ENCODE data around the gene CELA2A.

Gene CELA2A

DNA sequence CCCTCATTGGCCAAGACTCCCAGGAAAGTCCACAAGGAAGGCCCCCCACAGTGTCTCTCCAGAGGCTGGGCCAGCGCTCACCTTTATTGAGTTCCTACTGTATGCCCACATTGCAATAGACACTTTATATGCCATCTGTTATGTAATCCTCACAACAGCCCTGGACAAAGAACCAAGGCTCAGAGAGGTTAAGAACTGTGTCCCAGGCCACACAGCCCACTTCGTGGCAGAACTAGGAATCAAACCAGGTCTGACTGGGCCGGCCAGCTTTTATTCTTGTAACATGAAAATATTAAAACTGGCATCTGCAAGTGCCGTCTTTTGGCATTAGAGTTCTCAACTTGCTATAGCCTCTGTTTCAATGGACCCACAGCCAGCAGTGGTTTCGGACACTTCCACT, 13.8 kb upstream of the CELA2A start:
- Histone ChIP-seq H3K9ac (ENCODE audit: low read length) (no peak overlapping the region), H3K18ac (ENCODE audit: low read length) (no peak overlapping the region), H2BK120ac (ENCODE audit: low read depth, low read length) (no peak overlapping the region), H3K27me3 (ENCODE audit: insufficient read depth, low read length, poor library complexity) (no peaks in the 10 kb centered on the region), H2AK5ac (ENCODE audit: low read length) (no peak overlapping the region), H3K36me3 (ENCODE audit: control insufficient read depth, insufficient read depth, low read length) (no peaks in the 10 kb centered on the region), H3K4me3 (ENCODE audit: low read length) (no peak overlapping the region), H3K79me1 (ENCODE audit: low read length) (no peaks in the 10 kb centered on the region), H3K4ac (ENCODE audit: low read depth, low read length) (no peak overlapping the region), H2BK5ac (ENCODE audit: low read length) (no peak overlapping the region), H2BK15ac (replicated peaks; ENCODE audit: low read depth) (no peak overlapping the region), H3K79me2 (ENCODE audit: control insufficient read depth, insufficient read depth, low read length) (no peaks in the 10 kb centered on the region), H3K4me2 (ENCODE audit: low read length) (no peak overlapping the region), H3K23ac (ENCODE audit: low read length) (no peak overlapping the region), H4K8ac (ENCODE audit: low read depth, low read length) (no peak overlapping the region), H3K56ac (ENCODE audit: low read length) (no peak overlapping the region), H3K27ac (ENCODE audit: low read depth, low read length) (no peak overlapping the region), H3K4me1 (ENCODE audit: control insufficient read depth, low read depth, low read length) (no peaks in the 10 kb centered on the region), H4K5ac (ENCODE audit: low read length) (no peak overlapping the region)
- no peak for DNase-seq
- WGBS (ENCODE audit: extremely low coverage, insufficient coverage, low lambda C conversion rate): no CpG with 5 or more reads among the region's 5 CpGs

DNA sequence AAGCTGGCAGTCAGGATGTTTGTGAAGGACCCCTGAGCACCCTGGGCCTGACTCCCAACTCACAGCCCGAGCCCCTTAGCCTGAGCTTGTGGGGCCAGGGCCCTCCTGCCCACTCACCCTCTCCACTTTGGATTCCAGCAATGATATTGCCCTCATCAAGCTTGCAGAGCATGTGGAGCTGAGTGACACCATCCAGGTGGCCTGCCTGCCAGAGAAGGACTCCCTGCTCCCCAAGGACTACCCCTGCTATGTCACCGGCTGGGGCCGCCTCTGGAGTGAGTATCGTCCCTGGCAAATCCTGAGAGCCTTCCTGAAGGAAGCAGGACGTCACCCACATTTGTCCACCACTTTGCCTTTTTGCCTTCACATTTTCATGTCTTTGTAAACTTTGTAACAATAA, 13.3 kb upstream of the CELA2A start:
- Histone ChIP-seq H3K36me3 (ENCODE audit: control insufficient read depth, insufficient read depth, low read length) (no peaks in the 10 kb centered on the region), H3K79me2 (ENCODE audit: control insufficient read depth, insufficient read depth, low read length) (no peaks in the 10 kb centered on the region), H3K27me3 (ENCODE audit: insufficient read depth, low read length, poor library complexity) (no peaks in the 10 kb centered on the region), H3K23ac (ENCODE audit: low read length) (no peak overlapping the region), H3K27ac (ENCODE audit: low read depth, low read length) (no peak overlapping the region), H2AK5ac (ENCODE audit: low read length) (no peak overlapping the region), H3K4me2 (ENCODE audit: low read length) (no peak overlapping the region), H3K9ac (ENCODE audit: low read length) (no peak overlapping the region), H3K4ac (ENCODE audit: low read depth, low read length) (no peak overlapping the region), H4K5ac (ENCODE audit: low read length) (no peak overlapping the region), H3K4me3 (ENCODE audit: low read length) (no peak overlapping the region), H4K8ac (ENCODE audit: low read depth, low read length) (no peak overlapping the region), H3K4me1 (ENCODE audit: control insufficient read depth, low read depth, low read length) (no peaks in the 10 kb centered on the region), H2BK5ac (ENCODE audit: low read length) (no peak overlapping the region), H3K18ac (ENCODE audit: low read length) (no peak overlapping the region), H2BK120ac (ENCODE audit: low read depth, low read length) (no peak overlapping the region), H3K79me1 (ENCODE audit: low read length) (no peaks in the 10 kb centered on the region), H2BK15ac (replicated peaks; ENCODE audit: low read depth) (no peak overlapping the region), H3K56ac (ENCODE audit: low read length) (no peak overlapping the region)
- WGBS (ENCODE audit: extremely low coverage, insufficient coverage, low lambda C conversion rate): no CpG with 5 or more reads among the region's 5 CpGs
- DNase-seq: no peak

DNA sequence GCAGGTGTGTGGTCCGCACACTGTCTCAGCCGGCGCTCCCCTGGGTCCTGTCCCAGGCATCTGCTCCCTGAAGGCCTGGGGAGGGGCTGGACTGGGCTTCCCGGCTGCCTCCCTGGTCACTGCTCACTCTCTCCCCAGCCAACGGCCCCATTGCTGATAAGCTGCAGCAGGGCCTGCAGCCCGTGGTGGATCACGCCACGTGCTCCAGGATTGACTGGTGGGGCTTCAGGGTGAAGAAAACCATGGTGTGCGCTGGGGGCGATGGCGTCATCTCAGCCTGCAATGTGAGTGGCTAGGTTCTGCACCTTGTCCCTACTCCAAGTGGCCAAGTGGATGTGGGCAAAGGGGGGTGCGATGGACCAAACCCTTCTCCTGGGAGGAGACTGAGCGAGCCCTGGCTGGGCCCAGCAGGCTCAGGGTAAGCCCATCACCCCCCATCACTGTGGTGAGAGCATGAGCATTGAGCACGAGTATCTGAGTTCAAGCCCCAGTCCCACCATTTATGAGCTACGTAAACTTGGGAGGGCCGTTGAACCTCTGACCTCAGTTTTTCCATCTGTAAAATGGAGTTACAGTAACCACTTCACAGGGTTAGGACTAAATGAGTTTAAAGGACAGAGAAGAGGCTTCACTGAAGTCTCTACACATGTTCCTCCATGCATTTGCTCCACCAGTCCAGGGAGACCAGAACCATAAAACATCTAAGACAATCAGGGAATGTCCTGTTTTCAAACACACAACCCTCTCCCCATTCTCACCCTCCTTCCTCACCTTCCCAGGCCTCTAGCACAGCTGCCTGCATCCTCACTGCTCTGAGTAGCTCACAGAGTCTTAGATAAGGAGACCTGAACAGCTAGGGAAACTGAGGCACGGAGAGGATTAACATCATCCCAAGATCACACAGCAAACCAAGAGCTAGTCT, 11.8 kb upstream of the CELA2A start:
- Histone ChIP-seq H4K8ac (ENCODE audit: low read depth, low read length) (no peak overlapping the region), H3K4me1 (ENCODE audit: control insufficient read depth, low read depth, low read length) (no peaks in the 10 kb centered on the region), H3K4me2 (ENCODE audit: low read length) (no peak overlapping the region), H2BK15ac (replicated peaks; ENCODE audit: low read depth) (no peak overlapping the region), H3K56ac (ENCODE audit: low read length) (no peak overlapping the region), H3K79me1 (ENCODE audit: low read length) (no peaks in the 10 kb centered on the region), H3K9ac (ENCODE audit: low read length) (no peak overlapping the region), H3K27ac (ENCODE audit: low read depth, low read length) (no peak overlapping the region), H4K5ac (ENCODE audit: low read length) (no peak overlapping the region), H2AK5ac (ENCODE audit: low read length) (no peak overlapping the region), H3K4me3 (ENCODE audit: low read length) (no peak overlapping the region), H2BK120ac (ENCODE audit: low read depth, low read length) (no peak overlapping the region), H3K27me3 (ENCODE audit: insufficient read depth, low read length, poor library complexity) (no peaks in the 10 kb centered on the region), H3K23ac (ENCODE audit: low read length) (no peak overlapping the region), H3K4ac (ENCODE audit: low read depth, low read length) (no peak overlapping the region), H2BK5ac (ENCODE audit: low read length) (no peak overlapping the region), H3K79me2 (ENCODE audit: control insufficient read depth, insufficient read depth, low read length) (no peaks in the 10 kb centered on the region), H3K18ac (ENCODE audit: low read length) (no peak overlapping the region), H3K36me3 (ENCODE audit: control insufficient read depth, insufficient read depth, low read length) (no peaks in the 10 kb centered on the region)
- no CpG with 5 or more reads among the region's 17 CpGs for WGBS (ENCODE audit: extremely low coverage, insufficient coverage, low lambda C conversion rate)
- DNase-seq: no peak

DNA sequence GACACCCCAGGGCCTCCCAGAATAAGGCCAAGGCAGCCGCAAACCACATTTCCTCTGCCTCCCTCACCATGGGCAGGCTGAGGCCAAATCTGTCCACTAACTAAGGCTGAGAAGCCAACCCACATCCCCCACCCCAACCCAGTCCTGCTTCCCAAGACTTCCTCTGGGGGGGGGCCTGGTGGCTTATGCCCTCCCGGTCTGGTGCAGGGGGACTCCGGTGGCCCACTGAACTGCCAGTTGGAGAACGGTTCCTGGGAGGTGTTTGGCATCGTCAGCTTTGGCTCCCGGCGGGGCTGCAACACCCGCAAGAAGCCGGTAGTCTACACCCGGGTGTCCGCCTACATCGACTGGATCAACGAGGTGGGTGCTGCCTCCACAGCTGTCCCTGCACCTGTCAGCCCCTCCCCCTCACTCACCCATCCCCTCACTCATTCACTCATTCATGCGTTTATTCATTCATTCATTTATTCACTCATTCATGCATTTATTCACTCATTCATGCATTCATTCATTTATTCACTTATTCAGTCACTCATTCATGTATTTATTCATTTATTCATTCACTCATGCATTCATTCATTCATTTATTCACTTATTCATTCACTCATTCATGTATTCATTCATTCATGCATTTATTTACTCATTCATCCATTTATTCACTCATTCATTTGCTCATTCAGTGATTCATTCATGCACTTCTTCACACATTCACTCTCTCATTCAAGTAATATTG, 11.0 kb upstream of the CELA2A start:
- DNase-seq: no peak
- Histone ChIP-seq H4K8ac (ENCODE audit: low read depth, low read length) (no peak overlapping the region), H3K36me3 (ENCODE audit: control insufficient read depth, insufficient read depth, low read length) (no peaks in the 10 kb centered on the region), H3K27ac (ENCODE audit: low read depth, low read length) (no peak overlapping the region), H2AK5ac (ENCODE audit: low read length) (no peak overlapping the region), H3K18ac (ENCODE audit: low read length) (no peak overlapping the region), H3K9ac (ENCODE audit: low read length) (no peak overlapping the region), H3K56ac (ENCODE audit: low read length) (no peak overlapping the region), H2BK120ac (ENCODE audit: low read depth, low read length) (no peak overlapping the region), H3K4me3 (ENCODE audit: low read length) (no peak overlapping the region), H3K4me2 (ENCODE audit: low read length) (no peak overlapping the region), H2BK15ac (replicated peaks; ENCODE audit: low read depth) (no peak overlapping the region), H3K4me1 (ENCODE audit: control insufficient read depth, low read depth, low read length) (no peaks in the 10 kb centered on the region), H4K5ac (ENCODE audit: low read length) (no peak overlapping the region), H3K23ac (ENCODE audit: low read length) (no peak overlapping the region), H3K27me3 (ENCODE audit: insufficient read depth, low read length, poor library complexity) (no peaks in the 10 kb centered on the region), H2BK5ac (ENCODE audit: low read length) (no peak overlapping the region), H3K79me1 (ENCODE audit: low read length) (no peaks in the 10 kb centered on the region), H3K4ac (ENCODE audit: low read depth, low read length) (no peak overlapping the region), H3K79me2 (ENCODE audit: control insufficient read depth, insufficient read depth, low read length) (no peaks in the 10 kb centered on the region)
- no CpG with 5 or more reads among the region's 14 CpGs for WGBS (ENCODE audit: extremely low coverage, insufficient coverage, low lambda C conversion rate)

DNA sequence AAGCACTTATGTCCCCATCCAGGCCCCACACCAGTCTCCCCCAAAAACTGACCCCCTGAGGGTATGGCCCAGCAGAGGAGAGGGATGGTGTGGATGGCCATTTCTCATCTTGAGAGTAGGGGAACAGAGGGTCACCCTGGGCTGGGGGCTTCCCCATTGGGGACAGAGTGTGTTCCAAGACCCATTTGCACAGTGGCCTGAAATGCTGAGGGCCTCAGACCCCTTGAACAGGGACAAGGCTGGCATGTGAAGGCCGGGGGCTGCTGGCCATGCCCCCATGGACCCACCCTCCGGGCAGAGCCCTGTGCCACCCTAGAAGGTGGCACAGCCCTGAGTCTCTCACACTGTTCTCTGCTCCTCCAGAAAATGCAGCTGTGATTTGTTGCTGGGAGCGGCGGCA, 10.3 kb upstream of the CELA2A start:
- no peaks in the 10 kb centered on the region for H3K36me3 ChIP-seq (ENCODE audit: control insufficient read depth, insufficient read depth, low read length)
- WGBS (ENCODE audit: extremely low coverage, insufficient coverage, low lambda C conversion rate): no CpG with 5 or more reads among the region's 4 CpGs
- H3K18ac ChIP-seq (ENCODE audit: low read length): no peak overlapping the region
- DNase-seq: no peak
- no peak overlapping the region for H2BK5ac ChIP-seq (ENCODE audit: low read length)
- no peak overlapping the region for H3K4me2 ChIP-seq (ENCODE audit: low read length)
- H3K4me1 ChIP-seq (ENCODE audit: control insufficient read depth, low read depth, low read length): no peaks in the 10 kb centered on the region
- H3K27me3 ChIP-seq (ENCODE audit: insufficient read depth, low read length, poor library complexity): no peaks in the 10 kb centered on the region
- no peak overlapping the region for H4K5ac ChIP-seq (ENCODE audit: low read length)
- H3K79me1 ChIP-seq (ENCODE audit: low read length): no peaks in the 10 kb centered on the region
- no peaks in the 10 kb centered on the region for H3K79me2 ChIP-seq (ENCODE audit: control insufficient read depth, insufficient read depth, low read length)
- no peak overlapping the region for H2AK5ac ChIP-seq (ENCODE audit: low read length)
- no peak overlapping the region for H3K4ac ChIP-seq (ENCODE audit: low read depth, low read length)
- H3K27ac ChIP-seq (ENCODE audit: low read depth, low read length): no peak overlapping the region
- H3K4me3 ChIP-seq (ENCODE audit: low read length): no peak overlapping the region
- H4K8ac ChIP-seq (ENCODE audit: low read depth, low read length): no peak overlapping the region
- H3K23ac ChIP-seq (ENCODE audit: low read length): no peak overlapping the region
- H2BK120ac ChIP-seq (ENCODE audit: low read depth, low read length): no peak overlapping the region
- H3K56ac ChIP-seq (ENCODE audit: low read length): no peak overlapping the region
- H3K9ac ChIP-seq (ENCODE audit: low read length): no peak overlapping the region
- no peak overlapping the region for H2BK15ac ChIP-seq (replicated peaks; ENCODE audit: low read depth)

All from mesendoderm (in vitro differentiated cells).